MM.1S (cell line): ENCODE results near the gene LNX1.

Experiments
- DNase-seq: peaks from one replicate; pipeline ENCODE4 v3.0.0-alpha.2; 2015
- H2AFZ ChIP-seq: fragments of 300-600 bp; sonication (generic); 2 replicates; pipeline ENCODE4 v1.6.0; 2016; ENCODE audit warnings: antibody characterized with exemption, low read length
- H3F3A ChIP-seq: fragments of 300-600 bp; sonication (generic); 2 replicates; pipeline ENCODE4 v1.6.1; 2016; ENCODE audit warnings: mild to moderate bottlenecking, antibody characterized with exemption, low read length, moderate library complexity, mixed read lengths; ENCODE audit not compliant: insufficient read depth
- H3K27ac ChIP-seq: fragments of 300-600 bp; sonication (generic); 2 replicates; pipeline ENCODE4 v1.5.1; 2016; ENCODE audit warnings: mild to moderate bottlenecking, low read length
- H3K27me3 ChIP-seq: fragments of 300-600 bp; sonication (generic); replicated peaks from 2 replicates; pipeline ENCODE4 v1.6.0; 2016; ENCODE audit warnings: low read length; ENCODE audit not compliant: insufficient read depth
- H3K36me3 ChIP-seq: fragments of 300-600 bp; sonication (generic); replicated peaks from 2 replicates; pipeline ENCODE4 v1.6.1; 2016; ENCODE audit warnings: mild to moderate bottlenecking, low read length, mixed read lengths; ENCODE audit not compliant: insufficient read depth
- H3K4me1 ChIP-seq: fragments of 300-600 bp; sonication (generic); 2 replicates; pipeline ENCODE4 v1.6.1; 2016; ENCODE audit warnings: low read length, mixed read lengths
- H3K4me2 ChIP-seq: fragments of 300-600 bp; sonication (generic); 2 replicates; pipeline ENCODE4 v1.6.0; 2016; ENCODE audit warnings: low read depth, low read length
- H3K4me3 ChIP-seq: fragments of 300-600 bp; sonication (generic); 2 replicates; pipeline ENCODE4 v1.5.1; 2016; ENCODE audit warnings: low read length, mixed read lengths
- H3K79me2 ChIP-seq: fragments of 300-600 bp; sonication (generic); 2 replicates; pipeline ENCODE4 v1.6.1; 2016; ENCODE audit warnings: mixed run types, low read length, mixed read lengths
- H3K9ac ChIP-seq: fragments of 300-600 bp; sonication (generic); 2 replicates; pipeline ENCODE4 v1.6.1; 2016; ENCODE audit warnings: low read length, mixed read lengths
- H3K9me2 ChIP-seq: fragments of 300-600 bp; sonication (generic); replicated peaks from 2 replicates; pipeline ENCODE4 v1.6.1; 2016; ENCODE audit warnings: mild to moderate bottlenecking, low read length, mixed read lengths; ENCODE audit not compliant: insufficient read depth
- H3K9me3 ChIP-seq: fragments of 300-600 bp; sonication (generic); replicated peaks from 2 replicates; pipeline ENCODE4 v1.6.1; 2016; ENCODE audit warnings: mild to moderate bottlenecking, low read length, mixed read lengths; ENCODE audit not compliant: insufficient read depth
- H4K20me1 ChIP-seq: fragments of 300-600 bp; sonication (generic); 2 replicates; pipeline ENCODE4 v1.6.1; 2016; ENCODE audit warnings: mild to moderate bottlenecking, low read length, moderate library complexity, mixed read lengths; ENCODE audit not compliant: insufficient read depth
- EZH2 ChIP-seq: fragments of 300-600 bp; sonication (generic); optimal IDR thresholded peaks from 2 replicates; pipeline ENCODE3; 2017; ENCODE audit warnings: low read depth, mild to moderate bottlenecking, antibody characterized with exemption, low read length, mixed read lengths
- EZH2phosphoT487 ChIP-seq: fragments of 300-600 bp; sonication (generic); IDR thresholded peaks from 2 replicates; pipeline ENCODE4 v1.6.1; 2018; ENCODE audit warnings: antibody characterized with exemption, low read length
- TF ChIP-seq, protein P1 (sequence below): fragments of 300-600 bp; sonication (generic); IDR thresholded peaks from 2 replicates; pipeline ENCODE4 v1.5.1; 2016; ENCODE audit warnings: antibody characterized with exemption, low read length, mixed read lengths

LNX1 gene

DNA sequence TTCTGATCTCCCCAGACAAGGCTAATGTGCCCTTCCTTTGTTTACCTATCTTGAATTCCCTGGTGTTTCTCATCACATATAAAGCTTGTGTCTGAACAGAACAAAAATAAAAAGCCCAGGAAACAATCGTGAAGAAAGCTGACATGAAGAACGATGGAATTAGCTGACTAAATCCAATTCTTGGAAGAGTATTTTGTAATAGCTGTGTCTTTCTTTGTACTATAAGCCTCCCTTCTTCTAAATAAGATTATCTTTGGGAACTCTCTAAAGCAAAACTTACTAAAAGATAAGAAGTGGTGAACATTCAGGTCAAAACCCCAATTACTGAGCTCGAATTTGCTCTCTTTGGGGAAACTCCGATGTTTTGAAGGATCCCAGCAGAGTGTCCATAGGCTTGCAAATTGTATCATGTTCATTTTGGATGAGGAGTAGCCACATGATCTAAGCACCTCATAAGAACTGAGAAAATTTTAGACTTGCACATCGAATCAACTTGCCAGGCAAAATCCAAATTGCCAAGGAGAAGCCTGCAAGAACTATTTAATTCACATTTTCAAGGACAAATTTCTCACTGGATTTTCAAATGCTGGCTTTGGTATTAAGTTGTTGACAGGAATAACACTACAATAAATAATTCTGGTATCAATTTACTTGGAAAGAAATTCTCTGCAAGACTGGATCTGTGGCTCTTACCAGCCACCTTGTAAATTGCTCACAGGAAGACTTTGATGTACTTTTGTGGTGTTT lies 106.2 kb downstream of the LNX1 start:
- Histone ChIP-seq H3K9me2 (no peaks in the 10 kb centered on the region), H3K4me1 (no peaks in the 10 kb centered on the region), H3F3A (no peaks in the 10 kb centered on the region), H3K9ac (no peak overlapping the region), H3K79me2 (no peaks in the 10 kb centered on the region), H3K4me2 (no peak overlapping the region), H3K27me3 (no peaks in the 10 kb centered on the region), H3K4me3 (no peak overlapping the region), H4K20me1 (no peaks in the 10 kb centered on the region), H2AFZ (no peak overlapping the region), H3K9me3 (no peaks in the 10 kb centered on the region), H3K27ac (no peak overlapping the region), H3K36me3 (no peaks in the 10 kb centered on the region)
- no peak for DNase-seq
- TF ChIP-seq EZH2 = no peak
- TF ChIP-seq EZH2phosphoT487 = no peak
- TF ChIP-seq, protein P1, sequence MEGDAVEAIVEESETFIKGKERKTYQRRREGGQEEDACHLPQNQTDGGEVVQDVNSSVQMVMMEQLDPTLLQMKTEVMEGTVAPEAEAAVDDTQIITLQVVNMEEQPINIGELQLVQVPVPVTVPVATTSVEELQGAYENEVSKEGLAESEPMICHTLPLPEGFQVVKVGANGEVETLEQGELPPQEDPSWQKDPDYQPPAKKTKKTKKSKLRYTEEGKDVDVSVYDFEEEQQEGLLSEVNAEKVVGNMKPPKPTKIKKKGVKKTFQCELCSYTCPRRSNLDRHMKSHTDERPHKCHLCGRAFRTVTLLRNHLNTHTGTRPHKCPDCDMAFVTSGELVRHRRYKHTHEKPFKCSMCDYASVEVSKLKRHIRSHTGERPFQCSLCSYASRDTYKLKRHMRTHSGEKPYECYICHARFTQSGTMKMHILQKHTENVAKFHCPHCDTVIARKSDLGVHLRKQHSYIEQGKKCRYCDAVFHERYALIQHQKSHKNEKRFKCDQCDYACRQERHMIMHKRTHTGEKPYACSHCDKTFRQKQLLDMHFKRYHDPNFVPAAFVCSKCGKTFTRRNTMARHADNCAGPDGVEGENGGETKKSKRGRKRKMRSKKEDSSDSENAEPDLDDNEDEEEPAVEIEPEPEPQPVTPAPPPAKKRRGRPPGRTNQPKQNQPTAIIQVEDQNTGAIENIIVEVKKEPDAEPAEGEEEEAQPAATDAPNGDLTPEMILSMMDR = no peak

DNA sequence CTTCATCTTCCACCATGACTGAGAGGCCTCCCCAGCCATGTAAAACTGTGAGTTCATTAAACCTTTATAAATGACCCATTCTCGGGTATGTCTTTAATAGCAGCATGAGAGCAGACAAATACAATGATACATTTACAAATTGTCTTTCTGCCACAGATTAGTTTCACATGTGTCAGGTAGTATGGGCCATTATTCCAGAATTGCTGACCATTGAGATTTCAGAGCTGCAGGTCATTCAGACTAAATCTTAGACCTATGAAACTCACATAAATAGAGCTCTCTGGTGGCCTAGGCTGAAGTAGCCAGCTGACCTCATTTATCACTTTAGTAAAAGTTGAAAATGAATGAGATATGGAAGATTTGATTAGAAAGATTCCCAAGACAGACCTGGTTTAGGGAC lies 108.0 kb downstream of the LNX1 start:
- Histone ChIP-seq H4K20me1 (no peaks in the 10 kb centered on the region), H3K4me2 (no peak overlapping the region), H3K9ac (no peak overlapping the region), H3F3A (no peaks in the 10 kb centered on the region), H3K4me1 (no peaks in the 10 kb centered on the region), H2AFZ (no peak overlapping the region), H3K27ac (no peak overlapping the region), H3K4me3 (no peak overlapping the region), H3K79me2 (no peaks in the 10 kb centered on the region), H3K9me3 (no peaks in the 10 kb centered on the region), H3K9me2 (no peaks in the 10 kb centered on the region), H3K36me3 (no peaks in the 10 kb centered on the region), H3K27me3 (no peaks in the 10 kb centered on the region)
- TF ChIP-seq EZH2 (no peak), EZH2phosphoT487 (no peak)
- TF ChIP-seq, protein P1 = no peak
- no peak for DNase-seq

DNA sequence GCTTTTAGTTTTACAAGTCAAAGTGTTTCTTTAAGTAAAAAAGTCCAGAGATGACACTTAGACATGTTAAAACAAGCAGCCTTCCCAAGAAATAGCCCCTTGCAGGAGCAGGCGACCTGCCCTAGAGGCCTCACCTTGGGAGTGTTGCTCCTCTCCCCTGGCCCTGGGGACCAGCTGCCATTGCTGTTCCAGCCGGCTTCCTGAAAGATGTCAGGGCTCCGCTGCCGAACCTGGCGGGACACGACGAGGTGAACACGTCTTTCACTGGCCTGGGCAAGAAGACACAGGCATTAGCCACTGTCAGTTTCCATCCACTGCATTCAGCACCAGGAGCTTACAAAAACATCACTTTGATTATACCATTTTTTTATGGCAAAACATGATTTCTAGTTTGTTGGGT lies 109.7 kb downstream of the LNX1 start:
- H3K36me3 ChIP-seq = no peaks in the 10 kb centered on the region
- H3K9me3 ChIP-seq = no peaks in the 10 kb centered on the region
- no peak overlapping the region for H3K9ac ChIP-seq
- H3K27ac ChIP-seq = no peak overlapping the region
- H3K4me1 ChIP-seq = no peaks in the 10 kb centered on the region
- H3K9me2 ChIP-seq = no peaks in the 10 kb centered on the region
- no peak overlapping the region for H3K4me2 ChIP-seq
- H4K20me1 ChIP-seq = no peaks in the 10 kb centered on the region
- no peaks in the 10 kb centered on the region for H3K79me2 ChIP-seq
- no peak for TF ChIP-seq EZH2
- no peak for TF ChIP-seq EZH2phosphoT487
- TF ChIP-seq, protein P1 = no peak
- H3K27me3 ChIP-seq = no peaks in the 10 kb centered on the region
- no peaks in the 10 kb centered on the region for H3F3A ChIP-seq
- no peak overlapping the region for H3K4me3 ChIP-seq
- DNase-seq = no peak
- H2AFZ ChIP-seq = no peak overlapping the region
